ENCODE results near the gene RASL12. TPM values are rescaled to one million over a fixed set of nuclear protein-coding genes. Genes with fewer than 3 reads are reported as not detected.

Gene RASL12
- total RNA-seq, 1 experiment from 2014 or later = 0.67 TPM

DNA sequence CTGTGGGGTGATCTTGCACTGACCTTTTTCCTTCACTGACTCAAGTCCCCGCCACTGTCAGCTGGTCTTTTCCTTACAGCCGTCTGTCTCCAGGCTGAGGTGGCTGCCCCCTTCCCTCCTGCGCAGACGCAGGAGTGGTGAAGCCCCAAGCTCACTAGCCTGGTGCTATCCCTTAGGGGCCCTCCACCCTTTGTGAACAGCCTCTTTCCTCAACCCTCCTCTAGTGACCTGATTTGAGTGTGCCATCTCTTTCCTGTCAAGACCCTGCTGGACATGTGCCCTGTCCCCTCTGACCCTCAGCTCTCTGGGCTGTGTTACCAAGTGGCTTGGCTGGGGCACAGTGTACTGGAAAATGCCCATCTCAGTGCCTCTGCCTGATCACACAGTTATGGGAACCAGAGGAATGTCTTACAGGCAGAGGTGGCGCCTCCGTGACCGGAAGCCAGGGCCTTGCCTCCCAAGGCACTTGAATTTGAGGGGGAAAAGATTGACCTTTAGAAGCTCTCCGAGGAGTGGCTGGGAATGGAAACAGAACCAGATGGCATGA, 17.5 kb upstream of the RASL12 start:
- in situ Hi-C loops (cut with HindIII; ENCODE audit: low pct_unique_long_range_greater_than_20kb, low sequenced_read_pairs) (no loop called here), intact Hi-C loops (cut with micrococcal nuclease; ENCODE audit: unreplicated experiment) (no loop called here)
- Histone ChIP-seq H3K4me1 (ENCODE audit: control insufficient read depth, insufficient read depth, low read length) (peaks cover 13% of the 10 kb centered on the region), H3K9me3 (ENCODE audit: control insufficient read depth, insufficient read depth, low read depth, low read length) (no peaks in the 10 kb centered on the region), H3K27ac (ENCODE audit: low read length) (no peak overlapping the region), H3K4me3 (ENCODE audit: low read depth in 2 of 2, low read length in 2 of 2) (no peak overlapping the region), H3K27me3 (ENCODE audit: control insufficient read depth, insufficient read depth, low read length) (no peaks in the 10 kb centered on the region; the same call in 1 of the 2 replicates), H3K36me3 (ENCODE audit: control insufficient read depth, insufficient read depth, low read length) (no peaks in the 10 kb centered on the region)
- DNase-seq (ENCODE audit: low read depth, low spot score) (no peak), ATAC-seq (no peak)
- BruUV-seq (replicated peaks) = no TSS peak
- ChIA-PET POLR2A (interaction anchor here (0.5 kb wide), 1 partner anchor 359 kb away, joined by 5 read pairs; no protein-coding TSS in a partner anchor), CTCF (no interaction called here)
- no peak for TF ChIP-seq TCF7L2 (IDR thresholded peaks at IDR 0.05; ENCODE audit: low read depth, low read length)
- no peak for TF ChIP-seq SIN3A (IDR thresholded peaks at IDR 0.05; ENCODE audit: borderline replicate concordance, insufficient read depth, low read depth, low read length)
- TF ChIP-seq, protein P1, sequence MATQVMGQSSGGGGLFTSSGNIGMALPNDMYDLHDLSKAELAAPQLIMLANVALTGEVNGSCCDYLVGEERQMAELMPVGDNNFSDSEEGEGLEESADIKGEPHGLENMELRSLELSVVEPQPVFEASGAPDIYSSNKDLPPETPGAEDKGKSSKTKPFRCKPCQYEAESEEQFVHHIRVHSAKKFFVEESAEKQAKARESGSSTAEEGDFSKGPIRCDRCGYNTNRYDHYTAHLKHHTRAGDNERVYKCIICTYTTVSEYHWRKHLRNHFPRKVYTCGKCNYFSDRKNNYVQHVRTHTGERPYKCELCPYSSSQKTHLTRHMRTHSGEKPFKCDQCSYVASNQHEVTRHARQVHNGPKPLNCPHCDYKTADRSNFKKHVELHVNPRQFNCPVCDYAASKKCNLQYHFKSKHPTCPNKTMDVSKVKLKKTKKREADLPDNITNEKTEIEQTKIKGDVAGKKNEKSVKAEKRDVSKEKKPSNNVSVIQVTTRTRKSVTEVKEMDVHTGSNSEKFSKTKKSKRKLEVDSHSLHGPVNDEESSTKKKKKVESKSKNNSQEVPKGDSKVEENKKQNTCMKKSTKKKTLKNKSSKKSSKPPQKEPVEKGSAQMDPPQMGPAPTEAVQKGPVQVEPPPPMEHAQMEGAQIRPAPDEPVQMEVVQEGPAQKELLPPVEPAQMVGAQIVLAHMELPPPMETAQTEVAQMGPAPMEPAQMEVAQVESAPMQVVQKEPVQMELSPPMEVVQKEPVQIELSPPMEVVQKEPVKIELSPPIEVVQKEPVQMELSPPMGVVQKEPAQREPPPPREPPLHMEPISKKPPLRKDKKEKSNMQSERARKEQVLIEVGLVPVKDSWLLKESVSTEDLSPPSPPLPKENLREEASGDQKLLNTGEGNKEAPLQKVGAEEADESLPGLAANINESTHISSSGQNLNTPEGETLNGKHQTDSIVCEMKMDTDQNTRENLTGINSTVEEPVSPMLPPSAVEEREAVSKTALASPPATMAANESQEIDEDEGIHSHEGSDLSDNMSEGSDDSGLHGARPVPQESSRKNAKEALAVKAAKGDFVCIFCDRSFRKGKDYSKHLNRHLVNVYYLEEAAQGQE (IDR thresholded peaks at IDR 0.05; ENCODE audit: insufficient read depth in 1 of 2, low read depth in 2 of 2, low read length in 1 of 2) = no peak
- TF ChIP-seq, protein P2, sequence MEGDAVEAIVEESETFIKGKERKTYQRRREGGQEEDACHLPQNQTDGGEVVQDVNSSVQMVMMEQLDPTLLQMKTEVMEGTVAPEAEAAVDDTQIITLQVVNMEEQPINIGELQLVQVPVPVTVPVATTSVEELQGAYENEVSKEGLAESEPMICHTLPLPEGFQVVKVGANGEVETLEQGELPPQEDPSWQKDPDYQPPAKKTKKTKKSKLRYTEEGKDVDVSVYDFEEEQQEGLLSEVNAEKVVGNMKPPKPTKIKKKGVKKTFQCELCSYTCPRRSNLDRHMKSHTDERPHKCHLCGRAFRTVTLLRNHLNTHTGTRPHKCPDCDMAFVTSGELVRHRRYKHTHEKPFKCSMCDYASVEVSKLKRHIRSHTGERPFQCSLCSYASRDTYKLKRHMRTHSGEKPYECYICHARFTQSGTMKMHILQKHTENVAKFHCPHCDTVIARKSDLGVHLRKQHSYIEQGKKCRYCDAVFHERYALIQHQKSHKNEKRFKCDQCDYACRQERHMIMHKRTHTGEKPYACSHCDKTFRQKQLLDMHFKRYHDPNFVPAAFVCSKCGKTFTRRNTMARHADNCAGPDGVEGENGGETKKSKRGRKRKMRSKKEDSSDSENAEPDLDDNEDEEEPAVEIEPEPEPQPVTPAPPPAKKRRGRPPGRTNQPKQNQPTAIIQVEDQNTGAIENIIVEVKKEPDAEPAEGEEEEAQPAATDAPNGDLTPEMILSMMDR (IDR thresholded peaks at IDR 0.05) = no peak
- no peak for TF ChIP-seq POLR2AphosphoS5 (IDR thresholded peaks at IDR 0.05; ENCODE audit: low read depth, low read length)

DNA sequence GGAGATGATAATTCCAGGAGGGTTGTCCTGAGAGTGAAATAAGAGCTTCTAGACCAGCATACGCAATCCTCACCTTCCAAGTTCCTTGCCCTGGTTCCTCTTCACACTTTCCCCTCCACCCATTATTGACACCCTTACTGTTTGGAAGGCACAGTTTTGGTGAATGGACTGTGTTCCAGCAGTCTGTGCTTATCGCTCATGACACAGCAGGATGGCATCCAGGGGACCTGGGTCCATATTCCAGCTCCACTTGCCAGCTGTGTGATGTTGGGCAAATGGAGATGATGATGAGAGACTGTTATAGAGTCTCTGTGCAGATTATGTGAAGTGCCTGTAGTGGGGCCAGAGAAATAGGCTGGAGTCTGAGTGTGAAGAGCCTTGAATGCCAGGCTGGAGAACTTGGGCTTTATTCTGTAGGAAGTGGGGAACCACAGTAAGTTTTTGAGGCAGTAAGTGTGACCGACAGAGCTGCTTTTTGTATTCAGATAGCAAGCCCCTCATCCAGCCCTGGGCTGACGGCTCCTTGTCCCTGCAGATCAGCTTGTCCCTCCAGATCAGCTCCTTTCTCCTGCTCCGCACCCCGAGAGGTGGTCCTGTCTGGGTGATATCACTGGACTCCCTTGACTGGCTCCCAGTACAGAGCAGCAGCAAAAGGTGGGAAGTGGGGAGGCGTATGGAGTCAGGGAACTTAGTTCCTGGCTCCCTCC, 16.9 kb upstream of the RASL12 start:
- H3K27me3 ChIP-seq (ENCODE audit: control insufficient read depth, insufficient read depth, low read length) = no peaks in the 10 kb centered on the region; the same call in 1 of the 2 replicates
- DNase-seq (ENCODE audit: low read depth, low spot score) (no peak), ATAC-seq (no peak)
- TF ChIP-seq, protein P1 (IDR thresholded peaks at IDR 0.05; ENCODE audit: insufficient read depth in 1 of 2, low read depth in 2 of 2, low read length in 1 of 2) = no peak
- TF ChIP-seq, protein P2 (IDR thresholded peaks at IDR 0.05) = no peak
- TF ChIP-seq TCF7L2 (IDR thresholded peaks at IDR 0.05; ENCODE audit: low read depth, low read length) (no peak), POLR2AphosphoS5 (IDR thresholded peaks at IDR 0.05; ENCODE audit: low read depth, low read length) (no peak), SIN3A (IDR thresholded peaks at IDR 0.05; ENCODE audit: borderline replicate concordance, insufficient read depth, low read depth, low read length) (no peak)
- intact Hi-C loops (cut with micrococcal nuclease; ENCODE audit: unreplicated experiment) = no loop called here
- ChIA-PET POLR2A (no interaction called here), CTCF (interaction anchor here (0.8 kb wide), 1 partner anchor 19 kb away, joined by 3 read pairs; no protein-coding TSS in a partner anchor)
- BruUV-seq (replicated peaks) = no TSS peak
- H3K36me3 ChIP-seq (ENCODE audit: control insufficient read depth, insufficient read depth, low read length) = no peaks in the 10 kb centered on the region
- H3K4me1 ChIP-seq (ENCODE audit: control insufficient read depth, insufficient read depth, low read length) = peaks cover 13% of the 10 kb centered on the region
- H3K27ac ChIP-seq (ENCODE audit: low read length) = no peak overlapping the region
- in situ Hi-C loops (cut with HindIII; ENCODE audit: low pct_unique_long_range_greater_than_20kb, low sequenced_read_pairs) = no loop called here
- no peak overlapping the region for H3K4me3 ChIP-seq (ENCODE audit: low read depth in 2 of 2, low read length in 2 of 2)
- no peaks in the 10 kb centered on the region for H3K9me3 ChIP-seq (ENCODE audit: control insufficient read depth, insufficient read depth, low read depth, low read length)

Data from Panc1 (cell line).